GM19328 (cell line): ENCODE results near the gene METTL21A.

Experiments
- ATAC-seq: cut with Tn5 transposase; IDR thresholded peaks from one replicate; pipeline ENCODE4 v1.9.1; 2021; ENCODE audit warnings: mild to moderate bottlenecking, moderate library complexity; ENCODE audit not compliant: unreplicated experiment

Gene METTL21A

DNA sequence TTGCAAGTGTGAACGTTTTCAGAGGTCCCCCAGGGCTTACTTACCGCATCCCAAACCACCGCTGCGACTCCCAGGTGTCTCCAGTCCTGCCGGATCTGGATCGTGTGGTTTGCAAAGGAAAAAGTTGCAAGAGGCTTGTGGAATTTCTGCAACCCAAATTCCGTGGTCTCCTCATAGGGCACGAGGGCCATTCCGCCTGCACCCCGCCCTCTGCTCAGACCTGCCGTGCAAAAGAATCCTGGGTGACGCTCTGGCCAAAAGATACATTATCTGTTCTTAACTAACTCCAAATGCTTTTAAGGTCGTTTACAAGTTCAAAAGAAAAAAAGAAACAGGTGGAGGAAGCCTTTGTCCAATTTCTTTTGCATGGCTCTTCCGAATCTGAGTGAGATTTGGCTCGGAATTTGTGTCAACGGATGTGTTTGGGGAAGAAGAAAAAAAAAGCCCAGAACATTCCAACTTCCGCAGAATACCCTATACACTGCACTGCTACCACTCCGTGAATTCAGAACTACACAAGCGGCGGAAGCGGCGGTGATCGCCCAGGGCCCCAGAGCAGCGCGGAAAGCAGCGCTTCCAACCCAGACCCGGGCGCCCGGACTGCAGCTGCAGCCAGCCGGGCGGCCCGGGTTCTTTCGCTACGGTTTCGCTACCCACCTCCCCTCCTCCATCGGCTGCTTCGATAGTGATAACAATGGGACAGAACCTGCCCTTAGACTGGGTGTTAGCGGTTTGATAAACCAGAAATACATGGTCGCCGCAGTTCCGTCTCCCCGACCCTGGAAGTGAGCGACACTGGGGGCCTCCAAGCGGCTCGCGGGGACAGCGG, 795 bp downstream of the METTL21A start:
- ATAC-seq, result peak; percentile 35

DNA sequence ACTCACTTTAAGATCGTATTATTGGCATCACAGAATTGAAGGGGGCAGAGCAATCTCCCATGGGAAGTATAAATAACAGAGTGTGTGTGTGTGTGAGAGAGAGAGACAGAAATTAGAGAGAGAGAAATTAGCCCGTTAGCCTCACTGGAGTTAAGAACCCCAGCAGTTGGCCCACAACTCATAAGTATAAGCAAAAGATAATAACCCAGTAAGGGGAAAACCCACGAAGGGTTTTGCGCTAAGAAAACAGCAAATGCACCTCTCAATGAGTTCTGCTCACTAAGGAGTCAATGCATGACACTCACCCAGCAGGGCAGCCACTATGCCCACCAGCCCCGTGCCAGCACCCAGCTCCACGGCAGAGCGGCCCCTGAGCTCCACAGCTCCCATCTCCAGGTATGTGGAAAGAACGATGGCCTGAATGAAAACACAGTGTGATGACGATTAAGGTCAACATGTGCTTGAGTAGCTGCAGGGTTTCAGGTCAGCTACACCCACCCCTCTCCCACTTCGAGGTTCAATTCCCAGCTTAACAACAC, 3.6 kb downstream of the METTL21A start:
- ATAC-seq, result no peak

DNA sequence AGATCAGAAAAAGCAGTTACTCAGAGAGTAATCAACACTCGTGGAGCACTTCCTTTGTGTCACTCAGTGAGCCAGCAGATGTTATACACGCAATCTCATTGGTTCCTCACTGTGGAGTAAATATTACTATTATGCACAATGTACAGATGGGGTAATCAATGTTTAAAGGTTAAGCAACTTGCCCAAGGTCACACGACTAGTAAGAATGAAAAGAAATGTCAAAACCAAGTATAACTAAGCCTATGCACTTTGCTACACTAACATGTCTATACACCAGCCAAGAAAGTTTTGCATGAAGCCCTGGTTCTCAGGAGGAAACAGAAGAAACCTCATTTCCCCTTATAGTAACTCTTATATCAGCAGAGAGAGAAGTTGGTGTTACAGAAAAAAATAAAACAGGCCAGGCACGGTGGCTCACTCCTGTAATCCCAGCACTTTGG, 5.4 kb downstream of the METTL21A start:
- ATAC-seq, result peak; percentile 41

DNA sequence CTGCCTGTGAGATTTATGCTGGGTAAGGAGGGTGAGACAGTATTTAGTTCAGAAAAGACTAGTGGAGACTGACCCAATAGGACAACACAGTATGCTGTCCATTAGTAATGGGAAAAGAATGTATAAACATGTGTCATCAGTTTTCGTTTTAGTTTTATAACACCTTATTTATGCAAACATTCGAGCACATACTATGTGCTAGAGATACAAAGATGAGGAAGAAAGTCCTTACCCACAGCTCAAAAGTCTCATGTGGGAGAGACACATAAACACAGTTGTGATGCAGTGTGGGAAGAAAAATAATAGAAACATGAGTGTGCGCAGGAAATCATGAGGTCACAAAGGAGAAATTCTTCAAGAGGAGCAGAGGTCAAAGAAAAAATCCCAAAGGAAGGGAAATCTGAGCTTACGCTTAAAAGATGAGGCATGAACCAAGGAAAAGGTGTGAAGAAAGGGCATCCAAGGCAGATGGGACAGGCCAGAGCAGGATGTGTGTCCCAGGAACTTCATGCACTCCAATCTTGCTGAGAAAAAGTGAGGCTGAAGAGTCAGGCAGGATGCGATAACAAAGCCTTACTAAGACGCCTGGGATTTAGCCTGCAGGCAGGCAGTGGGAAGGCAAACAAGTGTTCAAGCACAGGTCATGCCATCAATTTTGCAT, 8.1 kb downstream of the METTL21A start:
- ATAC-seq, result no peak

DNA sequence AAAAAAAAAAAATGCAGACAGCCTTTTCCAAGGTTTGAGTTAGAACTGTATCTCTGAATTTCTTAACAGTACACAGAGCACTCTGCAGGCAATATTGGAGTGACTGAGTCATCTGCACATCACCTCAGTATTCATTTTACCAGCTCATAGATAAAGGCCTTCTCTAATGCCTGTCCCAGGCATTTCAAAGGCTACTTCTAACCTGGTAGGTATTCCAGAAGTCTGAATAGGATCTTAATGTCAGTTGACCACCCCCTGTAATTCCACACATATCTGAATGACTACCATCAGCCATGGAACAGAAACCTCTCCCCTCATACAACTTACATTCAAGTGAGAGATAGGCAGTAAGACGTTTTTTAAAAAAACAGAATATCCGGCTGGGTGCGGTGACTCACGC, 9.0 kb downstream of the METTL21A start:
- no peak for ATAC-seq

DNA sequence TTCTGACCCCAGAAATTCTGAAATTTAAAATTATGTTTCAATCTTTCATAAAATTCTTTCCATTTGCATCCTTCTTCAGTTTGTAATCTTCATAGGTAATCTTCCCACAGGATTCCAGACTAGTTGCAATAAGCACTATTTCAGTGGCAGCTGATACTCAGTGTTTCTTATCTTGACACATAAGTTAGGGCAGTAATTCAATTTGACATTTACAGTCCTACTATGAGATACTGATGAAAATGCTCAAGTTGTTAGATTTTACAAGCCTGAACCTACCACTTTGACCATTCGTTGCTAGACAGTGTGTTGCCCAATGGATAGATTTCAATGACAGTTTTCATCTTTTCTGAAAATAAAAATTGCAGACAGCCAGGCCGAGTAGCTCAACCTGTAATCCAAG, 10.4 kb downstream of the METTL21A start:
- ATAC-seq, result no peak

DNA sequence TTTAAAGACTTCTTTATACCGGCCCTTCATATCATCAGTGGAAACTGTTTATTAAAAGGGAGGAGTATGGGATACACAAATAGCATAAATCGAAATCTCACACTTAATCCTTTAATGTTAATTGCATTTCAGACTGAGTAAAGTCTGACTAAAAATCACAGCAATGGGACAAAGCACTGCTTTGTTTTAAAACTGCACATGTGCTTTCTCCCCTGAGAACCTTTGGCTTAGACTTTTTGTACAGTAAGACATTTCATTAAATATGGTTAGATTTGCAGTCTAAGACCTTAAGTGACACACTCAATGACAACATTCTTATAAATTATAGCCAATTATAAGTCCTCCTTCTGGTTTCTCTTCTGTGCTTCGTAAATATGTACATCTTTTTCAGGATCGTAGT, 12.5 kb downstream of the METTL21A start:
- ATAC-seq, result no peak

DNA sequence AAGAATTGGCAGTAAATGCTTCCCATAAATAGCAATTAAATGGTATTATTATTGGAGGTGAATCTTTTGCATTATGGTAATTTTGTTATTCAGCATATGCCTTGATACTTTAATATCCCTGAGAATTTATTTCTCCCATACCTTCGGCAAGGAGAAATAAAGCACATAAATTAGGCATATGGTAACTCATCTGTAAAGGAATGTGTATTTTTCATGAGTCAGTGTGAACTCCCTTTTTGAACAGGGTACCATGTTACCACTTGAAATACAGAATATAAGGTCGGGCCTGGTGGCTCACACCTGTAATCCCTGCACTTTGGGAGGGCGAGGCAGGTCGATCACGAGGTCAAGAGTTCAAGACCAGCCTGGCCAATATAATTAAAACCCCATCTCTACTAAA, 18.4 kb downstream of the METTL21A start:
- no peak for ATAC-seq

DNA sequence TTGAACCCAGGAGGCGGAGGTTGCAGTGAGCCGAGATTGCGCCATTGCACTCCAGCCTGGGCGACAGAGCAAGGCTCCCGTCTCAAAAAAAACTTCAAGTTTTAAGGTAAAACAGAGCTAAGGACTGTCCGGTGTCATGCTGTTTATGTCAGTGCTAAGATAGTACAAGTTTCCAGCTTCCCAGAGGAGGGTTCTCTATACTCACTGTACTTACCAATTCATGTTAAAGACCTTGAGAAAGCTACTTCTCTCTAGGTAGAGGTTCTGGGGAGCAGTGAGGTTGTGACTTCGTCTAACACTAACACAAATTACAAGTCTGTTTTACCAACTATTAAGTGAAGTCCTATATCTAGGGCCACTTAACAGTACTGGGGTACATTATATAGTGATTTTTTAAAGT, 18.8 kb downstream of the METTL21A start:
- no peak for ATAC-seq

DNA sequence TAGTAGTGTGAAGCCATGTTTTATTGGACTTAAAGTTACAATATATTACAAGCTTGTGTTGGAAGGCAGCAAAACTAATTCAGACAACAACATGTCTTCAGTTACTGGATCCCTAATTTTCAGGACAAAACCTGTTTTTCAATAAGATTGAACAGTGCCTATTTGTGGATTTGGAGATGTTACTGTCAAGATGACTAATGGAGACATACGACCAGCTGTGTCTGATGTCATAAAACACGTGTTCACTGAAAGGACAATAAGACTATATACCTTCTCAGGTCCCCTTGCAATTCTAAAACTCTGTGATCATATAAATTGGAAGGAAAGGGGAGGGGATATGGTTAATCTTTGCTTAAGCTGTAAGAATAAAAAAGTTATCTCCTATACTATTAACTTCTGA, 21.7 kb downstream of the METTL21A start:
- no peak for ATAC-seq

DNA sequence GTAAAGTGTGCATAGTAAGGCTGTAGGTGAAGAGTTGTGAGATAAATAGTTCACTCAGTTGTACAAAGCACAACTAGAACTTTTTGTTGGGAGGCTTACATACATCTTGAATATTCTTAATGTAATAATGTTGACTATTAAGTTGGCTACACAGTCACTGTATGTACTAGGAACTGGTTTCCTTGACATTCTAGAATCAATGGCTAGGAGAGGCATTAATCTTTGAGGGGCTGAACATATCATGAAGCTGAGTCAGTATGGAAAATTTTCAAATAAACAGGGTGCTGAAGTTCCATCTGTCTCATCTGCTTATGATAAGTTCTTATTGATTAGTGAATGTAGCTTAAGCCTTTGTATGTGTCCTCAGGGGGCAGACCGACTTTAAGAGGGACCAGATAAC, 23.4 kb downstream of the METTL21A start:
- ATAC-seq, result no peak

DNA sequence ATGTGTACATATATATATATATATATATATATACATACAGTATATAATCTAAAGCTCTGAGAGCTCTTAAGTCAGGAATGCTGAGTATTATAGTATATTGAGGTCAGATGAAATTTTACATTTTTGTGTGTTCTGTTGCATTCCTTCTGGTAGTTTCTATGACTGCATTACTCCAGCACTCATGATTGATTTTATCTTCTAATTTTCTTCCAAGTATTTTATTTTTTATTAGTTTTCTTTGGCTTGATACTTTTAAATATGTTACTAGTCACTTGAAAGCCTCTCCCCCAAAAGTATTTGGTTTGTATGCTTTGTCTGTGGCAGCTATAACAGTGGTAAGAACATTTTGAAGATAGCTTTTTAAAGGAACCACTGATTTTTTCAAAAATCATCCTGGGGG, 25.0 kb downstream of the METTL21A start:
- no peak for ATAC-seq

DNA sequence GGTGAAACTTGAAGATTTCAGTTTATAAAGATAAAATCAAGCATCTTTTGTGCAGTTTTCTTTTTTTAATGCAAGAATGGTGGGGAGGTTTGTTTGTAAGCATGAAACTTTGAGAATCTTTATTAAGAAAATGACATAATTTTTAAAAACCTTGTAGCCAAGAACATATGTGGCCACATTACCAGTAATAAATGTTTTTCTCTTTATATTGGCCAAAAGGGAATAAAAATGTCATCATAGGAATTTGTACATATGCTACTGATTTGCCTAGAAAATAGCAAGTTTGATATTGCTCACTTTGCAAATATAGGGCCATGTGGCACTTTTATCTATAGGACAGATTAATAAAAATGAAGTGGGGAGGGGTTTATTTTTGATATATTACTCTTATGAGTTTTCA, 25.6 kb downstream of the METTL21A start:
- no peak for ATAC-seq

DNA sequence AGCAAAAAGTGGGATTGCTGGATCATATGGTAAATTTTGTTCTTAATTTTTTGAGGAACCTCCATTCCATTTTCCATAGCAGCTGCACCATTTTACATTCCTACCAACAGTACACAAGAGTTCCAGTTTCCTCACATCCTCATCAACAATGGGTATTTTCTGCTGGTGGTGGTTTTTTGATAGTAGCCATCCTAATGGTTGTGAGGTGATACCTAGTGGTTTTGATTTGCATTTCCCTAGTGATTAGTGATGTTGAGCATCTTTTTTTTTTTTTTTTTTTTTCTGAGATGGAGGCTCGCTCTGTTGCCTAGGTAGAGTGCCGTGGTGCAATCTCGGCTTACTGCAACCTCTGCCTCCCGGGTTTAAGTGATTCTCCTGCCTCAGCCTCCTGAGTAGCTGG, 30.5 kb downstream of the METTL21A start:
- ATAC-seq, result no peak

DNA sequence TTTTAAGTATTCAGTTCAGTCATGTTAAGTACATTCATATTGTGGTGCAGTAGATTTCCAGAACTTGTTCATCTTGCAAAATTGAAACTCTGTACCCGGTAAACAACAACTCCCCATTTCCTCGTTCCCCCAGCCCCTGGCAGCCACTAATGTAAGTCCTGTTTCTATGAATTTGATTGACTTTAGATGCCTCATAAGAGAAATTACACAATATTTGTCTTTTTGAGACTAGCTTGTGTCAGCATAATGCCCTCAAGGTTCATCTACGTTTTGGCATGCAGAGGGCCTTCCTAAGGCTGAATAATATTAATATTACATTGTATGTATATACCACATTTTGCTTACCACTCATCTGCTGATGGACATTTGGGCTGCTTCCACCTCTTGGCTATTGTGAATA, 30.9 kb downstream of the METTL21A start:
- no peak for ATAC-seq

DNA sequence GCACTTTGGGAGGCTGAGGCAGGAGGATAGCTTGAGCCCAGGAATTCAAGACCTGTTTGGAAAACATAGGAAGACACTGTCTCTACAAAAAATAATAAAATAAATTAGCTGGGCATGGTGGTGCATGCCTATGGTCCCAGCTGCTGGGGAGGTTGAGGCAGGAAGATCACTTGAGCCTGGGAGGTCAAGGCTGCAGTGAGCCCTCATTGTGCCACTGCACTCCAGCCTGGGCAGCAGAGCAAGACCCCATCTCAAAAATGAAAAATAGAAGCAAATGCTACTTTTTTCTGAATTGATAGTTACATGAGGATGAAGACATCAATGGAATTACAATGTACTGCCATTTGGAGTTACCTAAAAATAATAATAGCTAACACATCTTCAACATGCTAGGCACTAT, 31.9 kb downstream of the METTL21A start:
- ATAC-seq, result no peak

DNA sequence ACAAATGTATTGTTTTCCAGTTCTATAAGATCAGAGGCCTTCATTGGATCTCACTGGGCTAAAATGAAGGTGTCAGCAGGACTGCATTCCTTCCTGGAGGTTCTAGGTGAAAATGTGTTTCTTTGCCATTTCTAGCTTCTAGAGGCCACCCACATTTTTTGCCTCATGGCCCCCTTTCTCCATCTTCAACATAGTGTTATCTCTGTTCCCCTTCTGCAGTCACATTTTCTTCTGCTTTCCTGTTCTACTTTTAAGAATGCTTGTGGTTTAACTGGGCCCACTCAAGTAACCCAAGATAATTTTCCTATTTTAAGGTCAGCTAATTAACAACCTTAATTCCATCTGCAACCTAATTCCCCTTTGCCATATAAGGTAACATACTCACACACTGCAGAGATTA, 36.1 kb downstream of the METTL21A start:
- no peak for ATAC-seq

DNA sequence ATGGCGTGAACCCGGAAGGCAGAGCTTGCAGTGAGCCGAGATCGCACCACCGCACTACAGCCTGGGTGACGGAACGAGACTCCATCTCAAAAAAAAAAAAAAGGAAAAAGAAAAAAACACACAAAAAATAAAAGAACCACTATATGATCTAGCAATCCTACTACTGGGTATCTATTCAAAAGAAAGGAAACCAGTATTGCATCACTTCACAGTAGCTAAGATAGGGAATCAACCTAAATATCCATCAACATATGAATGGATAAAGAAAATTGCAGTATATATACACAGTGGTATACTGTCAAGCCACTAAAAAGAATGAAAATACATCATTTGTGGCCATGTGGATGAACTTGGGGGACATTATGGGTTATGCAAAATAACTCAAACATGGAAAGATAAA, 37.9 kb downstream of the METTL21A start:
- no peak for ATAC-seq

DNA sequence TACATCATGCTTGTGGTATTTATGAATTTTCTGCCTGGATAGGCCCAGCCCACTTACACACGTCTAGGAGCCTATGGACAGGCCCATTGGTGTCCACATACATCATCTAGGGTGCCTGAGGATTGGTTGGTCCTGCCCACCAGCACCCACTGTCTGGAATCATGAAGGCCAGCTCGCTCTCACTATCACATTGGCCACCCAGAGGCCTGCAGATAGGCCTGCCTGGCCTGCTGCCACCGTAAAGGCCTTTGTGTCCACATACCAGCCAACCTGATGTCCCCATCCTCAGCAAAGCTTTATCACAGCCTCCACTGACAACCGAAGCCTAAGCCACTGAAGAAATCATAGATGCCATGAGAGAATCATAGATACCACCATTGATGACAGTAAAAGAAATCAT, 40.2 kb downstream of the METTL21A start:
- ATAC-seq, result no peak

DNA sequence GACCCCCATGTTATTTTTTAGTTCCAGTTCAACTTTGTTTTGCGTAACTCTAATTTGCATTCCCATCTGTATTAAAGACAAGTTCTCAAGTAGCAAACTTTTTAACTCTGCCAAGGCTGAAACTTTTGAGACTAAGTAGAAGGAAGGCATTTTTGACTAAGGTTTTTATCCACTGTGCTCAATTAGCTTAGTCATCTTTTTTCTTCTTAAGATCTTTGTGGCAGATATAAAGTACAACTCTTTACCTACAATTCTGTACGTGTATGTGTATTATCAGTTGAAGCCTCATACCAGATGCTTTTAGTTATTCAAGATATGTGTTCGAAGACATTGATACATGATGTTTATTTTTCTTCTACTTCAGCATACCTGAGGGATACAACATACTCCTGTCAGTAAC, 53.8 kb downstream of the METTL21A start:
- no peak for ATAC-seq

DNA sequence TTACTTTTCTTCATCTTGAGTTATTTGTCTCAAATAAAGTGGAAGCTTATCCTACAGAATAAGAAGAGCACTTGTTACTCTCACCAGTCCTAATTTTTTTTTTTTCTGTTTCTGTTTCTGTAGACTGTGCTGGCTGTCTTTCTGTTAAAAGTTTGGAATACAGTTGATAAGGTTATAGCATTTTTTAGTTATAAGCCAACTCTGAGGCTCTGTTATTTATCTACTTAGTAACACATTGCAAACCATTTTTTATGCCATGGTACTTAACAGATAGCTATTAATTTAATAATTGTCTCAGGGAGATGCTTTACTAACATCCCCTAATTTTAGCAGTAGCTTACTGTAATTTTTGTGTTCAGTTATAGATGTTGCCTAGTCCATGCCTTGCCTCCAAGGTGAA, 57.5 kb downstream of the METTL21A start:
- ATAC-seq, result no peak

DNA sequence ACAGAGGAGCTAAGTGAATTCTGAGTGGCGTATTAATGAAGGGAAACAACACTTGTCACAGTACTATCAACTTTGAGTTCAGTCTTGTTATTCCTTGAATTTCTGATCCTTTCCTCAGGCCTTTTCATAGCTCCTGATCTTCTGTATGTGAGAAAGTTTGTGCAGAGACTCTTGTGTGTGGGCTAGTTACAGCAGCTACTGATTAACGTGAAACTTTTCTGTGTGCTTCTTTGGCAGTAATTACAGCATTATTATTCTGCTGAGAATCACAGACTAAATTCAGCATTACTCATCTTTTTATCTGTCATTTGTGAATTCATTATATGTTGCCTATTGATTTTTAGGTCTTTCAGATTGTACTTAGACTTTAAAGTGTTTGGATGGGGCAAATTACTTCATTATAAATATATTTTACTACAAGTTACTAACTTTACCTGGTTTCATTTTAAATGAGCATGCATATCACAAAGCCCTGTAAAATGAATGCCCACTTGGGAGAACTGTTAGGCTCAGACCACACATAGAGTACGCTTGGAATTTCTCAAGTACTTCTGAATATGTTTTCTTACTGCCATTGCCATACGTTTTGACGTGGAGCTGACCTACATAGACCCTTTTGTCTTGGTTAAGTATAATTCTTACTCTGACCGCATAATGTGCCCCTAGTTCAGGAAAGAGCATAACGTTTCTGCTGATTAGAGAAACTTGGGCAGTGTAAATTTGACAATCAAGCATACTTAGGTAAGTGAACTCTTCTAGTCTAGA, 59.3 kb downstream of the METTL21A start:
- no peak for ATAC-seq
